ENCODE results near the gene PEX11G.

The PEX11G gene

GRCh38 chr19:7521551-7522071, 32.8 kb upstream of the PEX11G start:
- no peak for DNase-seq (ENCODE audit: low read depth)

GRCh38 chr19:7520131-7521051, 31.6 kb upstream of the PEX11G start:
- no peak for DNase-seq (ENCODE audit: low read depth)

GRCh38 chr19:7519361-7520130, 30.7 kb upstream of the PEX11G start:
- no peak for DNase-seq (ENCODE audit: low read depth)

GRCh38 chr19:7516878-7517277, 28.0 kb upstream of the PEX11G start:
- DNase-seq (ENCODE audit: low read depth), result no peak

GRCh38 chr19:7516333-7516732, 27.5 kb upstream of the PEX11G start:
- DNase-seq (ENCODE audit: low read depth), result no peak

- DNase-seq (ENCODE audit: low read depth), result peak; percentile 44
Observed at GRCh38 chr19:7515645-7516151, 26.9 kb upstream of the PEX11G start, which contains the start of gene ZNF358. ZNF358 (plus strand) TSS chr19:7516103; CDS start chr19:7519243, 3,140 bp downstream.

- DNase-seq (ENCODE audit: low read depth), result no peak
Observed at GRCh38 chr19:7515110-7515644, 26.3 kb upstream of the PEX11G start.

GRCh38 chr19:7513809-7514642, 25.2 kb upstream of the PEX11G start:
- DNase-seq (ENCODE audit: low read depth), result no peak

GRCh38 chr19:7512400-7512851, 23.6 kb upstream of the PEX11G start:
- DNase-seq (ENCODE audit: low read depth), result no peak

- no peak for DNase-seq (ENCODE audit: low read depth)
Observed at GRCh38 chr19:7509625-7510024, 20.8 kb upstream of the PEX11G start.

- peak; percentile 38 for DNase-seq (ENCODE audit: low read depth)
Observed at GRCh38 chr19:7507884-7508283, 19.0 kb upstream of the PEX11G start.

GRCh38 chr19:7506385-7507328, 17.8 kb upstream of the PEX11G start:
- peak; percentile 64 for DNase-seq (ENCODE audit: low read depth)

- DNase-seq (ENCODE audit: low read depth), result peak; percentile 30
Observed at GRCh38 chr19:7505682-7506384, 17.0 kb upstream of the PEX11G start.

GRCh38 chr19:7505288-7505681, 16.4 kb upstream of the PEX11G start:
- no peak for DNase-seq (ENCODE audit: low read depth)

GRCh38 chr19:7504684-7505083, 15.8 kb upstream of the PEX11G start:
- DNase-seq (ENCODE audit: low read depth), result no peak

GRCh38 chr19:7502552-7502951, 13.7 kb upstream of the PEX11G start:
- DNase-seq (ENCODE audit: low read depth), result no peak

GRCh38 chr19:7500811-7501450, 12.1 kb upstream of the PEX11G start:
- peak; percentile 66 for DNase-seq (ENCODE audit: low read depth)

GRCh38 chr19:7497292-7497691, 8.5 kb upstream of the PEX11G start:
- no peak for DNase-seq (ENCODE audit: low read depth)

All from activated T-cell treated with anti-CD3 and anti-CD28 coated beads for 48 hours (primary cell).